Measurements from ENCODE around the gene ZFP36L2.

The ZFP36L2 gene

DNA sequence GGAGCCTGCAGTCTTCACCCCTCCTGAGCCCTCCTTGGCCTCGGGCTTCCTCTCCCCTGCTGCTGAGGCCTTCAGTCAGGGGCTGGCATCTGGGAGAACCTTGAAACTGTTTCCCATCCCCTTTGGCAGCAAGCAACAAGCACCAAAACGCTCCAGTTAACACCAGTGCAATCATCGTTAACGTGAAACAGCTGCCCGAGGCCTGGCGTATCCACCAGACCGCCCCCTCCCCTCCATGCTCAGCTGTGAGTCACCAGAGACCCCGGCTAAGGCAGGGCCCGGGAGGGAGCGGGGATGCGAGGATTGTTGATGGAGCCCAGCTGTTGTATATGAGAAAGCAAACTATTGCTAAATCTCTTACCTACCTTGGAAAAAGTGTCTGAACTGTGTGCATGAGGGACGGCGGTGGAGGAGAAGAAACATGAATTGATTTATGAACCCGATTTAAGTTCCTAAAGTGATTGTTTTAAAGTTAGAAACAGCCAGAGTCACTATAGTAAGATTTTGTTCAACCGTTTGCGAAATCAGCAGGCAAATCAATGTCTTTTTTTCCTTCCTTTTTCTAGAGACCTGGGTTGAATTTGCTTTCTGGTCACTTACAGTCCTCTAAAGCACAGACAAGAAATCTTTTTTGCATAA lies 5.2 kb downstream of the ZFP36L2 start:
- CTCF ChIA-PET = interaction anchor here (0.5 to 5.3 kb wide), 9 partner anchors 8 to 384 kb away, joined by 3 to 25 read pairs (median 4); no protein-coding TSS in a partner anchor
- Histone ChIP-seq H3K4me3 (ENCODE audit: low read depth, low read length) (no peak overlapping the region; the same call in 1 of the 2 replicates), H3K27ac (ENCODE audit: extremely low read depth, low read depth, low read length) (peak overlapping the region; percentile 92), H3K9me3 (ENCODE audit: control insufficient read depth, insufficient read depth, low read depth, low read length) (no peaks in the 10 kb centered on the region), H3K36me3 (ENCODE audit: control insufficient read depth in 2 of 2, insufficient read depth in 1 of 2, low read length in 2 of 2) (peaks cover 3 to 34% of the 10 kb centered on the region in 2 experiments; a peak in 1 of 3 replicates), H3K4me1 (ENCODE audit: control insufficient read depth, insufficient read depth, low read length) (peaks cover 27% of the 10 kb centered on the region)
- POLR2A ChIA-PET = interaction anchor here (1.0 to 2.4 kb wide), 7 partner anchors 14 to 411 kb away, joined by 3 to 10 read pairs (median 5); no protein-coding TSS in a partner anchor
- TF ChIP-seq ZIC2 (tag by site-specific recombination; IDR thresholded peaks at IDR 0.05) (0 out of 2 replicates have a peak, but pooled peaks have one; percentile 7), ZNF701 (tag by site-specific recombination; IDR thresholded peaks at IDR 0.05) (no peak), ZBTB20 (tag by site-specific recombination; IDR thresholded peaks at IDR 0.05) (peak; percentile 64), SCRT2 (tag by site-specific recombination; IDR thresholded peaks at IDR 0.05) (peak; percentile 83), KLF7 (tag by site-specific recombination; IDR thresholded peaks at IDR 0.05; ENCODE audit: borderline replicate concordance) (no peak), ZSCAN30 (tag by site-specific recombination; IDR thresholded peaks at IDR 0.05) (peak; percentile 34; the same call in 1 of the 2 replicates), GFI1B (tag by site-specific recombination; IDR thresholded peaks at IDR 0.05) (no peak), GLIS1 (tag by site-specific recombination; IDR thresholded peaks at IDR 0.05) (peak; percentile 40; the same call in 1 of the 2 replicates)
- TF ChIP-seq, protein P1, sequence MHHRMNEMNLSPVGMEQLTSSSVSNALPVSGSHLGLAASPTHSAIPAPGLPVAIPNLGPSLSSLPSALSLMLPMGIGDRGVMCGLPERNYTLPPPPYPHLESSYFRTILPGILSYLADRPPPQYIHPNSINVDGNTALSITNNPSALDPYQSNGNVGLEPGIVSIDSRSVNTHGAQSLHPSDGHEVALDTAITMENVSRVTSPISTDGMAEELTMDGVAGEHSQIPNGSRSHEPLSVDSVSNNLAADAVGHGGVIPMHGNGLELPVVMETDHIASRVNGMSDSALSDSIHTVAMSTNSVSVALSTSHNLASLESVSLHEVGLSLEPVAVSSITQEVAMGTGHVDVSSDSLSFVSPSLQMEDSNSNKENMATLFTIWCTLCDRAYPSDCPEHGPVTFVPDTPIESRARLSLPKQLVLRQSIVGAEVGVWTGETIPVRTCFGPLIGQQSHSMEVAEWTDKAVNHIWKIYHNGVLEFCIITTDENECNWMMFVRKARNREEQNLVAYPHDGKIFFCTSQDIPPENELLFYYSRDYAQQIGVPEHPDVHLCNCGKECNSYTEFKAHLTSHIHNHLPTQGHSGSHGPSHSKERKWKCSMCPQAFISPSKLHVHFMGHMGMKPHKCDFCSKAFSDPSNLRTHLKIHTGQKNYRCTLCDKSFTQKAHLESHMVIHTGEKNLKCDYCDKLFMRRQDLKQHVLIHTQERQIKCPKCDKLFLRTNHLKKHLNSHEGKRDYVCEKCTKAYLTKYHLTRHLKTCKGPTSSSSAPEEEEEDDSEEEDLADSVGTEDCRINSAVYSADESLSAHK (tag by site-specific recombination; IDR thresholded peaks at IDR 0.05) = peak; percentile 100
- TF ChIP-seq, protein P2, sequence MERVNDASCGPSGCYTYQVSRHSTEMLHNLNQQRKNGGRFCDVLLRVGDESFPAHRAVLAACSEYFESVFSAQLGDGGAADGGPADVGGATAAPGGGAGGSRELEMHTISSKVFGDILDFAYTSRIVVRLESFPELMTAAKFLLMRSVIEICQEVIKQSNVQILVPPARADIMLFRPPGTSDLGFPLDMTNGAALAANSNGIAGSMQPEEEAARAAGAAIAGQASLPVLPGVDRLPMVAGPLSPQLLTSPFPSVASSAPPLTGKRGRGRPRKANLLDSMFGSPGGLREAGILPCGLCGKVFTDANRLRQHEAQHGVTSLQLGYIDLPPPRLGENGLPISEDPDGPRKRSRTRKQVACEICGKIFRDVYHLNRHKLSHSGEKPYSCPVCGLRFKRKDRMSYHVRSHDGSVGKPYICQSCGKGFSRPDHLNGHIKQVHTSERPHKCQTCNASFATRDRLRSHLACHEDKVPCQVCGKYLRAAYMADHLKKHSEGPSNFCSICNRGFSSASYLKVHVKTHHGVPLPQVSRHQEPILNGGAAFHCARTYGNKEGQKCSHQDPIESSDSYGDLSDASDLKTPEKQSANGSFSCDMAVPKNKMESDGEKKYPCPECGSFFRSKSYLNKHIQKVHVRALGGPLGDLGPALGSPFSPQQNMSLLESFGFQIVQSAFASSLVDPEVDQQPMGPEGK (tag by site-specific recombination; IDR thresholded peaks at IDR 0.05) = peak; percentile 52

DNA sequence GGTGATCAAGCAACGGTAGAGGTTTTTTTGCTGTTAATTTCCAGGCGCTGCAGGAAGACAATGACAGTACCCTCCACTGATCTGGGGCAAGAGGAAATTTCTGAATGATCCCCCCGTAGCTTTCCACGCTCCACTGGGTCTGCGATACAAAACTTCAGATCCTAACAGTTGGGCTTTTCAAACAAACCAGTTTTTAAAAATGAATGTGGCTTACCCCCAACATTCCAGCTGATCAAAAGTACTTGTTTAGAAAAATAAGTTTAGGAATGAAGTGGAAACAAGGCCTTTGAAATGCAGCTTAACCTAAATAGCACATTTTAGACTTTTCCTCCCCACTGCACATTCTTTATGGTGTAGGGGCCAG lies 5.7 kb downstream of the ZFP36L2 start:
- ChIA-PET CTCF (interaction anchor here (1.1 to 5.3 kb wide), 5 partner anchors 9 to 264 kb away, joined by 3 to 25 read pairs (median 4); no protein-coding TSS in a partner anchor), POLR2A (interaction anchor here (1.0 to 2.4 kb wide), 5 partner anchors 13 to 245 kb away, joined by 3 to 10 read pairs (median 3); no protein-coding TSS in a partner anchor)
- Histone ChIP-seq H3K4me3 (ENCODE audit: low read depth, low read length) (no peak overlapping the region), H3K4me1 (ENCODE audit: control insufficient read depth, insufficient read depth, low read length) (peaks cover 27% of the 10 kb centered on the region), H3K9me3 (ENCODE audit: control insufficient read depth, insufficient read depth, low read depth, low read length) (no peaks in the 10 kb centered on the region), H3K27ac (ENCODE audit: extremely low read depth, low read depth, low read length) (peak overlapping the region; percentile 92), H3K36me3 (ENCODE audit: control insufficient read depth in 2 of 2, insufficient read depth in 1 of 2, low read length in 2 of 2) (peaks cover 3 to 34% of the 10 kb centered on the region in 2 experiments; a peak in 1 of 3 replicates)
- TF ChIP-seq, protein P3, sequence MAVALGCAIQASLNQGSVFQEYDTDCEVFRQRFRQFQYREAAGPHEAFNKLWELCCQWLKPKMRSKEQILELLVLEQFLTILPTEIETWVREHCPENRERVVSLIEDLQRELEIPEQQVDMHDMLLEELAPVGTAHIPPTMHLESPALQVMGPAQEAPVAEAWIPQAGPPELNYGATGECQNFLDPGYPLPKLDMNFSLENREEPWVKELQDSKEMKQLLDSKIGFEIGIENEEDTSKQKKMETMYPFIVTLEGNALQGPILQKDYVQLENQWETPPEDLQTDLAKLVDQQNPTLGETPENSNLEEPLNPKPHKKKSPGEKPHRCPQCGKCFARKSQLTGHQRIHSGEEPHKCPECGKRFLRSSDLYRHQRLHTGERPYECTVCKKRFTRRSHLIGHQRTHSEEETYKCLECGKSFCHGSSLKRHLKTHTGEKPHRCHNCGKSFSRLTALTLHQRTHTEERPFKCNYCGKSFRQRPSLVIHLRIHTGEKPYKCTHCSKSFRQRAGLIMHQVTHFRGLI (tag by site-specific recombination; IDR thresholded peaks at IDR 0.05) = peak; percentile 20; the same call in 1 of the 2 replicates
- no peak for TF ChIP-seq ZNF747 (tag by site-specific recombination; IDR thresholded peaks at IDR 0.05)

DNA sequence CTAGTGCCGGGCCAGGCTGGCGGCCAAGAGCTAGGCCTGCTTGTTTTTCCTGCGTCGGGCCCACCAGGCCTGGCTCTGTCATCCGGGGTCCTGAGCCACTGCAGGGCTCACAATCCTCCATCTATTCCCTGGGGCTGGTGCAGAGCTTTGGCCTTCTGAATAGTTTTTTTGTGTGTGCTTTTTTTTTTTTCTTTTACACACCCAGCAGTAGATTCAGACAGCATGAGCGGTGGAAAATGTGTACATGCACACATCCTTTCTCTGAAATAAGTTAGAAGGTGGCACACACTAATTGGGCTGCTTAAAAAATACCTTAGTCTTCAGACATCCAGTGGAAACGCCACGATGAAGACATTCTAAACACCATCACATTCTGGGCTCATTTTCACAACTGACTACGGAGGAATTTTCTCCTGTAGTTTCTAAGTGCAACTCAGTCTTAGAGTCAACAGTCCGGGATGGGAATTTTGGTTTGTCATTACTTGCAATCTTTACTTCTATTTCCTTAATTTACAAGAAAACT lies 6.1 kb downstream of the ZFP36L2 start:
- Histone ChIP-seq H3K36me3 (ENCODE audit: control insufficient read depth in 2 of 2, insufficient read depth in 1 of 2, low read length in 2 of 2) (peaks cover 3 to 31% of the 10 kb centered on the region in 2 experiments; a peak in 1 of 3 replicates), H3K4me1 (ENCODE audit: control insufficient read depth, insufficient read depth, low read length) (peaks cover 27% of the 10 kb centered on the region), H3K4me3 (ENCODE audit: low read depth, low read length) (peak overlapping the region; percentile 54), H3K9me3 (ENCODE audit: control insufficient read depth, insufficient read depth, low read depth, low read length) (no peaks in the 10 kb centered on the region), H3K27ac (ENCODE audit: extremely low read depth, low read depth, low read length) (peak overlapping the region; percentile 92)
- ChIA-PET POLR2A (interaction anchor here (0.7 to 2.4 kb wide), 6 partner anchors 13 to 242 kb away, joined by 3 to 10 read pairs (median 4); no protein-coding TSS in a partner anchor), CTCF (interaction anchor here (0.9 to 5.3 kb wide), 6 partner anchors 9 to 264 kb away, joined by 3 to 25 read pairs (median 4); no protein-coding TSS in a partner anchor)
- TF ChIP-seq, protein P4, sequence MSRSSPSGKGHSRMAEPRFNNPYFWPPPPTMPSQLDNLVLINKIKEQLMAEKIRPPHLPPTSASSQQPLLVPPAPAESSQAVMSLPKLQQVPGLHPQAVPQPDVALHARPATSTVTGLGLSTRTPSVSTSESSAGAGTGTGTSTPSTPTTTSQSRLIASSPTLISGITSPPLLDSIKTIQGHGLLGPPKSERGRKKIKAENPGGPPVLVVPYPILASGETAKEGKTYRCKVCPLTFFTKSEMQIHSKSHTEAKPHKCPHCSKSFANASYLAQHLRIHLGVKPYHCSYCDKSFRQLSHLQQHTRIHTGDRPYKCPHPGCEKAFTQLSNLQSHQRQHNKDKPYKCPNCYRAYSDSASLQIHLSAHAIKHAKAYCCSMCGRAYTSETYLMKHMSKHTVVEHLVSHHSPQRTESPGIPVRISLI (tag by site-specific recombination; IDR thresholded peaks at IDR 0.05) = 0 out of 2 replicates have a peak, but pooled peaks have one; percentile 44
- TF ChIP-seq KLF10 (tag by site-specific recombination; IDR thresholded peaks at IDR 0.05) = no peak
- TF ChIP-seq ZBTB7A (tag by site-specific recombination; IDR thresholded peaks at IDR 0.05; ENCODE audit: low read depth) = no peak
- TF ChIP-seq, protein P5, sequence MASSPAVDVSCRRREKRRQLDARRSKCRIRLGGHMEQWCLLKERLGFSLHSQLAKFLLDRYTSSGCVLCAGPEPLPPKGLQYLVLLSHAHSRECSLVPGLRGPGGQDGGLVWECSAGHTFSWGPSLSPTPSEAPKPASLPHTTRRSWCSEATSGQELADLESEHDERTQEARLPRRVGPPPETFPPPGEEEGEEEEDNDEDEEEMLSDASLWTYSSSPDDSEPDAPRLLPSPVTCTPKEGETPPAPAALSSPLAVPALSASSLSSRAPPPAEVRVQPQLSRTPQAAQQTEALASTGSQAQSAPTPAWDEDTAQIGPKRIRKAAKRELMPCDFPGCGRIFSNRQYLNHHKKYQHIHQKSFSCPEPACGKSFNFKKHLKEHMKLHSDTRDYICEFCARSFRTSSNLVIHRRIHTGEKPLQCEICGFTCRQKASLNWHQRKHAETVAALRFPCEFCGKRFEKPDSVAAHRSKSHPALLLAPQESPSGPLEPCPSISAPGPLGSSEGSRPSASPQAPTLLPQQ (tag by site-specific recombination; IDR thresholded peaks at IDR 0.05) = 0 out of 2 replicates have a peak, but pooled peaks have one; percentile 77
- TF ChIP-seq, protein P6, sequence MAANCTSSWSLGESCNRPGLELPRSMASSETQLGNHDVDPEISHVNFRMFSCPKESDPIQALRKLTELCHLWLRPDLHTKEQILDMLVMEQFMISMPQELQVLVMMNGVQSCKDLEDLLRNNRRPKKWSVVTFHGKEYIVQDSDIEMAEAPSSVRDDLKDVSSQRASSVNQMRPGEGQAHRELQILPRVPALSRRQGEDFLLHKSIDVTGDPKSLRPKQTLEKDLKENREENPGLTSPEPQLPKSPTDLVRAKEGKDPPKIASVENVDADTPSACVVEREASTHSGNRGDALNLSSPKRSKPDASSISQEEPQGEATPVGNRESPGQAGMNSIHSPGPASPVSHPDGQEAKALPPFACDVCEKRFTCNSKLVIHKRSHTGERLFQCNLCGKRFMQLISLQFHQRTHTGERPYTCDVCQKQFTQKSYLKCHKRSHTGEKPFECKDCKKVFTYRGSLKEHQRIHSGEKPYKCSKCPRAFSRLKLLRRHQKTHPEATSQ (tag by site-specific recombination; IDR thresholded peaks at IDR 0.05) = no peak
